ENCODE measurements around the gene METTL14. TPM values are rescaled to one million over a fixed set of nuclear protein-coding genes. Genes with fewer than 3 reads are reported as not detected.

The METTL14 gene
- total RNA-seq, 1 experiment from 2014 or later = 32.6 TPM

DNA sequence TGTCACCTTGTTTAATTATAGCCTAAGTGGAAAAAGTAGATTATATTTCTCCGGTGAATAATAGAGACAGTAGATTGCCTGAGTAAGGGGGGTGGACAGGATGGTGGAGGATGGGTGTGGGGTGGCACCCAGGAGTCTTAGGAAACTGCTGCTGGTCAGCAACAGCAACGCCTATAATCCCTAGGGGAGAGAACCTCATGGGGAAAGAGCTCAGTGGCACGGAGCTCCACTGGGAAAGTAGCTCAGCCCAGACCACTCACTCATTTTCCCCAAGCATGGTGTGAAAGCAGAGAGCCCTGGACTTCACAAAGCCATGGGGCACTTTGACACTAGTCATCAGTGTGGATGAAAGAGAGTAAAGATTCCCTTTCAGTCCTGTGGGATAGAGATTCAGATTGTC is 31.1 kb downstream of the METTL14 start:
- intact Hi-C loops (cut with micrococcal nuclease) = no loop called here
- H3K4me3 Mint-ChIP-seq (ENCODE audit: unreplicated experiment) = no peak overlapping the region
- H3K27ac Mint-ChIP-seq (ENCODE audit: low read depth, unreplicated experiment) = no peak overlapping the region
- peaks cover 19% of the 10 kb centered on the region for H3K4me1 Mint-ChIP-seq (ENCODE audit: insufficient read depth, unreplicated experiment)
- ChIA-PET CTCF (interaction anchor here (0.5 to 0.8 kb wide), 4 partner anchors 25 to 825 kb away, joined by 3 to 5 read pairs (median 4); no protein-coding TSS in a partner anchor), POLR2A (interaction anchor here (1.5 kb wide), 1 partner anchor 17 kb away, joined by 3 read pairs; no protein-coding TSS in a partner anchor)
- DNase-seq (ENCODE audit: unreplicated experiment) = peak; percentile 1
- H3K27me3 Mint-ChIP-seq (ENCODE audit: insufficient read depth, unreplicated experiment) = no peaks in the 10 kb centered on the region
- TF ChIP-seq, protein P1, sequence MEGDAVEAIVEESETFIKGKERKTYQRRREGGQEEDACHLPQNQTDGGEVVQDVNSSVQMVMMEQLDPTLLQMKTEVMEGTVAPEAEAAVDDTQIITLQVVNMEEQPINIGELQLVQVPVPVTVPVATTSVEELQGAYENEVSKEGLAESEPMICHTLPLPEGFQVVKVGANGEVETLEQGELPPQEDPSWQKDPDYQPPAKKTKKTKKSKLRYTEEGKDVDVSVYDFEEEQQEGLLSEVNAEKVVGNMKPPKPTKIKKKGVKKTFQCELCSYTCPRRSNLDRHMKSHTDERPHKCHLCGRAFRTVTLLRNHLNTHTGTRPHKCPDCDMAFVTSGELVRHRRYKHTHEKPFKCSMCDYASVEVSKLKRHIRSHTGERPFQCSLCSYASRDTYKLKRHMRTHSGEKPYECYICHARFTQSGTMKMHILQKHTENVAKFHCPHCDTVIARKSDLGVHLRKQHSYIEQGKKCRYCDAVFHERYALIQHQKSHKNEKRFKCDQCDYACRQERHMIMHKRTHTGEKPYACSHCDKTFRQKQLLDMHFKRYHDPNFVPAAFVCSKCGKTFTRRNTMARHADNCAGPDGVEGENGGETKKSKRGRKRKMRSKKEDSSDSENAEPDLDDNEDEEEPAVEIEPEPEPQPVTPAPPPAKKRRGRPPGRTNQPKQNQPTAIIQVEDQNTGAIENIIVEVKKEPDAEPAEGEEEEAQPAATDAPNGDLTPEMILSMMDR (IDR thresholded peaks at IDR 0.05; ENCODE audit: unreplicated experiment) = no peak
- H3K36me3 Mint-ChIP-seq (ENCODE audit: insufficient read depth, unreplicated experiment) = peaks cover 52% of the 10 kb centered on the region
- no peaks in the 10 kb centered on the region for H3K9me3 Mint-ChIP-seq (ENCODE audit: unreplicated experiment)
- BruUV-seq (replicated peaks) = no TSS peak

DNA sequence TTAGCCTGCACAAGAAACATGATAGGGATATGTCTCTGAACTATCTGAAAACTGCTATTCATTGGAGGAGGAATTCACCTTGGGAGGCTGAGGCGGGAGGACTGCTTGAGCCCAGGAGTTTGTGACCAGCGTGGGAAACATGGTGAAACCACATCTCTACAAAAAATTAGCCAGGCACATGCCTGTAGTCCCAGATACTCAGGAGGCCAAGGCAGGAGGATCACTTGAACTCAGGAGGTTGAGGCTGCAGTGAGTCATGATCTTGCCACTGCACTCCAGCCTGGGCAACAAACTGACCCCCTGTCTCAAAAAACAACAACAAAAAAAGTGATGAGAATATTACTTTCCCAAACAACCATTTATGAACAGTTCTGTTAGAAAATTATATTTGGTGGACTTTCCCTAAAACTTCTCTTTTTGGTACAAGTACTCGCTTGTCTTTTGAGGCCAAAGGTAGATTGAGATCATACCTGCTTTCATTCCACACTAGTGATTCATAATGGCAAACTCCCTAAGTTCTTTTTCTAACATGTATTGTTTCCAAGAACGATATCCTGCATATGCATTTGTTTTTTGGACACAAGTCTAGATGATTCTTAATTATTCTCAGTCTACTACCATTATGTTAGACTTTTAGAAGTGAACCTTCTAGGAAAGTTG is 33.4 kb downstream of the METTL14 start:
- CTCF ChIA-PET = no interaction called here
- Mint-ChIP-seq H3K36me3 (ENCODE audit: insufficient read depth, unreplicated experiment) (peaks cover 53% of the 10 kb centered on the region), H3K27ac (ENCODE audit: low read depth, unreplicated experiment) (peak overlapping the region; percentile 35), H3K4me3 (ENCODE audit: unreplicated experiment) (no peak overlapping the region), H3K9me3 (ENCODE audit: unreplicated experiment) (no peaks in the 10 kb centered on the region), H3K4me1 (ENCODE audit: insufficient read depth, unreplicated experiment) (peaks cover 19% of the 10 kb centered on the region), H3K27me3 (ENCODE audit: insufficient read depth, unreplicated experiment) (no peaks in the 10 kb centered on the region)
- intact Hi-C loops (cut with micrococcal nuclease) = no loop called here
- DNase-seq (ENCODE audit: unreplicated experiment) = peak; percentile 15
- TF ChIP-seq, protein P1 (IDR thresholded peaks at IDR 0.05; ENCODE audit: unreplicated experiment) = no peak
- POLR2A ChIA-PET = interaction anchor here (1.1 kb wide), 1 partner anchor 33 kb away, joined by 6 read pairs; the partner anchor contains the start of gene METTL14
- no TSS peak for BruUV-seq (replicated peaks)

DNA sequence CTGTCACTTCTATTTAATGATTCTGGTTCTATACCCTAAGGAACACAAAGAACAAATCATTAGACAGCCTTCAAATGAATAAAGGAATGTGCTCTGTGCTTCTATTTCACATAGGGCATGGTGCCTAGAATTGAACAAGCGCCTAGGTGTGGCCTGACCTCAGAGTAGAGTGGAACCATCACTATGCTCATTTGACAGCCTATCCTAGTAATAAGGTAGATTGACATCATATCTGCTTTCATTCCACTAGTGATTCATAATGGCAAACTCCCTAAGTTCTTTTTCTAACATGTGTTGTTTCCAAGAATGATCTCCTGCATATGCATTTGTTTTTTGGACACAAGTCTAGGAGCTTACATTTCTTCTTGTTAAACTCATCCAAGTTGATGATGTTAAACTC is 36.6 kb downstream of the METTL14 start:
- no TSS peak for BruUV-seq (replicated peaks)
- no peak overlapping the region for H3K27ac Mint-ChIP-seq (ENCODE audit: low read depth, unreplicated experiment)
- CTCF ChIA-PET = no interaction called here

DNA sequence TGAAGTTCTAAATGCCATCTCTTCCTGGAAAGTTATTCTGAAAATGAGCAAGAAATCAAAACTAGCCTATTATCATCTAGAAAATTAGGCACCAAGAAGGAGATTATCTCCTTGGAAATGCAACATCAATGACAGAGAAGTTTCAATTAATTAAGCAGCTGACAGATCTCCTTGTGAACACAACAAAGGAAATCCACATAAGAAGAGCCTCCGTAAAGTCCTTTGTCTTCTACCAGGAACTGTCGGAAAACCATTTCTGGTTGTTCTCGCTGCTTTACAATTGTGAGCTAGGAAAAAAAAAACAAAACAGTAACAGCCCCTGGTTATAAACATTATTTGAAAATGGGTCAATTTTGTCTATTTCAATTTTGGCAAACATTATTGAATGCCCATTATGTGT is 38.2 kb downstream of the METTL14 start:
- no peak for DNase-seq (ENCODE audit: unreplicated experiment)
- intact Hi-C loops (cut with micrococcal nuclease) = no loop called here
- Mint-ChIP-seq H3K27ac (ENCODE audit: low read depth, unreplicated experiment) (no peak overlapping the region), H3K27me3 (ENCODE audit: insufficient read depth, unreplicated experiment) (no peaks in the 10 kb centered on the region), H3K4me3 (ENCODE audit: unreplicated experiment) (no peak overlapping the region), H3K4me1 (ENCODE audit: insufficient read depth, unreplicated experiment) (peaks cover 17% of the 10 kb centered on the region), H3K36me3 (ENCODE audit: insufficient read depth, unreplicated experiment) (peaks cover 62% of the 10 kb centered on the region), H3K9me3 (ENCODE audit: unreplicated experiment) (no peaks in the 10 kb centered on the region)
- TF ChIP-seq, protein P1 (IDR thresholded peaks at IDR 0.05; ENCODE audit: unreplicated experiment) = no peak
- no TSS peak for BruUV-seq (replicated peaks)
- POLR2A ChIA-PET = interaction anchor here (0.6 kb wide), 1 partner anchor 390 kb away, joined by 5 read pairs; no protein-coding TSS in a partner anchor
- CTCF ChIA-PET = interaction anchor here (1.4 kb wide), 1 partner anchor 9 kb away, joined by 4 read pairs; no protein-coding TSS in a partner anchor

More for the DNA sequence above, 36.6 kb downstream of the METTL14 start:
- Mint-ChIP-seq H3K4me3 (ENCODE audit: unreplicated experiment) (no peak overlapping the region), H3K27me3 (ENCODE audit: insufficient read depth, unreplicated experiment) (no peaks in the 10 kb centered on the region), H3K36me3 (ENCODE audit: insufficient read depth, unreplicated experiment) (peaks cover 52% of the 10 kb centered on the region), H3K9me3 (ENCODE audit: unreplicated experiment) (no peaks in the 10 kb centered on the region), H3K4me1 (ENCODE audit: insufficient read depth, unreplicated experiment) (peaks cover 19% of the 10 kb centered on the region)
- no peak for DNase-seq (ENCODE audit: unreplicated experiment)
- intact Hi-C loops (cut with micrococcal nuclease) = no loop called here
- POLR2A ChIA-PET = no interaction called here
- TF ChIP-seq, protein P1 (IDR thresholded peaks at IDR 0.05; ENCODE audit: unreplicated experiment) = no peak
